ENCODE measurements around the gene FUCA2.

Gene FUCA2

DNA sequence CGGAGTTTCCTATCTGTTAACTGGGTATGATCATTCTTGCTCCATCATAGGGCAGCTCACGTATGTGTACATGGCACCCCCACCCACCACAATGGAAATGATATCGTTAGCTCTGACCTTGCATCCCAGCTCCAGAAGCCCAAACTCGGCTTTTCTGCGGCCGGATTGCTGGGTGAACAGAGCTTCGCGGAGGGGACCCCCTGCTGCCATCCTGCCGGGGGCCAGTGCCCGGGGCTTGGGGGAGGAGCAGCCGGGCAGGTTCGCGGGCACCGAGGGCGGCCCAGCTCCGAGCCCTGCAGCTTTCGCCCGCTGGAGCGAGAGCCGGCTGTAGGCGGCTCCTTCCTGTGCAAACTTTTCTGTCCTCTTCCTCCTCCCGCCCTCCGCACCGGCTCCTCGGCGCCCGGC, 24.9 kb upstream of the FUCA2 start:
- H3K9me3 ChIP-seq (ENCODE audit: control insufficient read depth, low read length), result no peaks in the 10 kb centered on the region
- no peaks in the 10 kb centered on the region for H3K36me3 ChIP-seq (ENCODE audit: control insufficient read depth, insufficient read depth, low read length)
- no peak overlapping the region for H3K27ac ChIP-seq (ENCODE audit: low read depth, low read length, severe bottlenecking)
- WGBS, 2 experiments (ENCODE audit: insufficient coverage in 2 of 2), result 6 to 12% methylated on average over 14 to 26 of the region's 27 CpGs
- H3K4me3 ChIP-seq (ENCODE audit: extremely low read depth, insufficient read depth, low read length, poor library complexity, severe bottlenecking), result peak overlapping the region; percentile 34
- H3K4me1 ChIP-seq (ENCODE audit: control insufficient read depth, insufficient read depth, low read length, poor library complexity, severe bottlenecking), result no peaks in the 10 kb centered on the region

DNA sequence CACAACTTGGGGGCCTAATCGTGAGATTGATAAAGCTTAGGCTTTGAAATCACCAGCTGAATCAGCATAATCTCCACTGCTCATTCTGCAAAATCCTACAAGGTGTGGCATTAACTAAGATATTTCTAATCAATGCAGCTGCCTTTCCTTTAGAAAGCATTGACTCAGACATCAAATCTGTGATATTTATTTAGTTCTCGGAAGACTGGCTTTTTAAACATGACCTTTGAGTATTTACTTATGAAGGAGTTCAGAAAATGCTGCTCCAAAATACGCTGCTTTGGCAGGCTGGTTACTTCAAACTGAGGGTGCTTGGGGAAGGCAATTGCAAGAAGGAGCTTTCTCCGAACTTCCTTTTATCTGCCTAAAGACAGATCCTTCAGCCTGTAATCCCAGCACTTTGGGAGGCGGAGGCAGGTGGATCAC, 23.7 kb upstream of the FUCA2 start:
- H3K36me3 ChIP-seq (ENCODE audit: control insufficient read depth, insufficient read depth, low read length), result no peaks in the 10 kb centered on the region
- 90 to 95% methylated on average over 2 to 4 of the region's 5 CpGs for WGBS, 2 experiments (ENCODE audit: insufficient coverage in 2 of 2)
- no peak overlapping the region for H3K27ac ChIP-seq (ENCODE audit: low read depth, low read length, severe bottlenecking)
- H3K9me3 ChIP-seq (ENCODE audit: control insufficient read depth, low read length), result no peaks in the 10 kb centered on the region
- no peak overlapping the region for H3K4me3 ChIP-seq (ENCODE audit: extremely low read depth, insufficient read depth, low read length, poor library complexity, severe bottlenecking)
- no peaks in the 10 kb centered on the region for H3K4me1 ChIP-seq (ENCODE audit: control insufficient read depth, insufficient read depth, low read length, poor library complexity, severe bottlenecking)

DNA sequence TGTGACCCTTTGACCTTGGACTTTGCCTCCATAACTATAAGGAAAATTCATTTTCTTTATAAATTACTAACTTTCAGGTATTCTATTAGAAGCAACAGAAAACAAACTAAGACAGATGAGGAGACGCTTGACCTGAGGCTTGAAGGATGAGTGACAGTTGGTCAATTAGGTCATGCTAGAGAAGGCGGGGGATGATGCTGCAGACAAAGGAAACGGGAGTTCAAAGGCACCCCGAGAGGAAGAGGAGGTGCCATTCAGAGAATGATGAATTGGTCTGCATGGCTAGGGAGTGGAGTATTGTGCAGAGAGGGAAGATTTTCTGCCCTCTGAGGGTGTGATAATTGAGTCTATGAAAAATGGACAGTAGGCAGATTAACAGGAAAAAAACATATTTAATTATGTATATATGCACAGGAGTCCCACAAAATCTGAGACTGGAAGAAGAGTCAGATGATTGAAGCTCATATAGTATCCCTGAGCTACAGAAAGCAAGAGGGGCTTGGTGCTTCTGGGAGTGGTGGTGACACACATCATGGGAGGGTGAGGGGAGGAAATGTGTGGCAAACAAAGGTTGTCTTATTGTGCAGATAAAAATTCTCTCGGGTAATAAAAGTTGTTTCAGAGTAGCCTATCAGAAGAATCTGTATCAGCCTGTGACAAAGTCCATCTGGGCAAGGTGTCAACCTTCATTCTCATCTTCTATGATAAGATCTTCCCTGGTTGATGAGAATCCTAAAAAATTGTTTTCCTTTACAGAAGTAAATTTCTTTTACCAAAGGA, 20.4 kb upstream of the FUCA2 start:
- H3K4me1 ChIP-seq (ENCODE audit: control insufficient read depth, insufficient read depth, low read length, poor library complexity, severe bottlenecking), result no peaks in the 10 kb centered on the region
- H3K4me3 ChIP-seq (ENCODE audit: extremely low read depth, insufficient read depth, low read length, poor library complexity, severe bottlenecking), result no peak overlapping the region
- WGBS, 2 experiments (ENCODE audit: insufficient coverage in 2 of 2), result 67 to 76% methylated on average over 3 to 5 of the region's 5 CpGs
- H3K9me3 ChIP-seq (ENCODE audit: control insufficient read depth, low read length), result no peaks in the 10 kb centered on the region
- no peaks in the 10 kb centered on the region for H3K36me3 ChIP-seq (ENCODE audit: control insufficient read depth, insufficient read depth, low read length)
- no peak overlapping the region for H3K27ac ChIP-seq (ENCODE audit: low read depth, low read length, severe bottlenecking)

DNA sequence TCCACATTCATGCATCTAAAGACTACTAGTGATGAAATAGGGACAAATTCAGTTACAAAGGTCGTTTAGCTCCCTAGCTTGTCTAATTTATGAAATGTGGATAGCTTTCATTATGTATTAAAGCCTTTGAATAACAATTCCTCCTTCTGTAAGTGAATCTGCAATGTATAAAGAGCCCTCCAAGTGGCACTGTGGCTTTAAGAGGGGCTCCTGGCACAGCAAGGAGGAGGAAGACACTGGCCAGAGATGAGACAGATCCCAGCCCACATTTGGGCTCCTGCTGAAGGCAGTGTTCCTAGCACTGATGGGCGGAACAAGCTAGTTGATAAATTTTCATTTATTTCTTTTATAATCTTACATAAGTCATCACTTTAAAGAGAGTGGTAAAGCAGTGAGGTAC, 17.6 kb upstream of the FUCA2 start:
- Histone ChIP-seq H3K4me1 (ENCODE audit: control insufficient read depth, insufficient read depth, low read length, poor library complexity, severe bottlenecking) (no peaks in the 10 kb centered on the region), H3K36me3 (ENCODE audit: control insufficient read depth, insufficient read depth, low read length) (no peaks in the 10 kb centered on the region), H3K4me3 (ENCODE audit: extremely low read depth, insufficient read depth, low read length, poor library complexity, severe bottlenecking) (no peak overlapping the region), H3K9me3 (ENCODE audit: control insufficient read depth, low read length) (no peaks in the 10 kb centered on the region), H3K27ac (ENCODE audit: low read depth, low read length, severe bottlenecking) (no peak overlapping the region)
- no CpG with 5 or more reads among the region's 2 CpGs for WGBS, 2 experiments (ENCODE audit: insufficient coverage in 2 of 2)

DNA sequence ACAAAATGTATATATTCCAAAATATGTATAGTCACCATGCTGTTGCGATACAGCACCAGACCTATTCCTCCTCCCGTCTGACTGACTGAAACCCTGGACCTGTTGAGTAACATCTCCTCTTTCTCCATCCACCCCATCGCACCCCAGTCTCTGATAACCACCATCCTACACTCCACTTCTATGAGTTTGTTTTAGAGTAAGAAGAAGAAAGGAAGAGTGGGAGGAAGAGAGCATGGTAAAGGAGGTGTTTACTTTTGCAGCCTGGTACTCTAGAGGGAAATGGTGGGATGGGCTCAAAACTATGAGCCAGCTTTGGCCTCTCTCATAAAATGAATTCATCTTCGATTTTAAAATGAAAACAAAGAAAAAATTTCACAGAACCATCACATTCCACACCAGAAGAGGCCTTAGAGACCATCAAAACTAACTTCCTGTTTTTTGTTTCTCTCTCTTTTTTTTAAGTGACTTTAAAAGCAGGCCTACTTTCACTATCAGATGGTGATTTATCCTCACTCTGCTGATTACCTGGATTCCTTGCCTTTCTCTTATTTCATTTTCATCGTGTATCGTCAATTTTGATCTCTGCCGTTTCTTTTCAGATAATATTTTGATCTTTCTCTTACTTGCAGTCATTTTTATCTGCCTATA, 16.8 kb upstream of the FUCA2 start:
- 86 to 88% methylated on average over 2 to 3 of the region's 7 CpGs for WGBS, 2 experiments (ENCODE audit: insufficient coverage in 2 of 2)
- Histone ChIP-seq H3K27ac (ENCODE audit: low read depth, low read length, severe bottlenecking) (no peak overlapping the region), H3K9me3 (ENCODE audit: control insufficient read depth, low read length) (no peaks in the 10 kb centered on the region), H3K4me1 (ENCODE audit: control insufficient read depth, insufficient read depth, low read length, poor library complexity, severe bottlenecking) (no peaks in the 10 kb centered on the region), H3K36me3 (ENCODE audit: control insufficient read depth, insufficient read depth, low read length) (no peaks in the 10 kb centered on the region), H3K4me3 (ENCODE audit: extremely low read depth, insufficient read depth, low read length, poor library complexity, severe bottlenecking) (no peak overlapping the region)

DNA sequence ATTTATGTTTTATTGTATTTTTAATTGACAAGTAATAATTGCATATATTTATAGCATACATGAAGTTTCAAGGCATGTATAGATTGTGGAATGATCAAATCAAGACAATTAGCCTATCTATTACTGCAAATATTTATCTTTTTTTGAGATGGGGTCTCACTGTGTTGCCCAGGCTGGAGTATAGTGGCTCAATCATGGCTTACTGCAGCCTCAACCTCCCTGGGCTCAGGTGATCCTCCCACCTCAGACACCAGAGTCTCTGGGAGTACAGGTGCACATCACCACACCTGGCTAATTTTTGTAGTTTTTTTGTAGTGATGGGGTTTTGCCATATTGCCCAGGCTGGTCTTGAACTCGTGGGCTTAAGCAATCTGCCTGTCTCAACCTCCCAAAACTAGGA, 16.2 kb upstream of the FUCA2 start:
- no peaks in the 10 kb centered on the region for H3K4me1 ChIP-seq (ENCODE audit: control insufficient read depth, insufficient read depth, low read length, poor library complexity, severe bottlenecking)
- no peaks in the 10 kb centered on the region for H3K9me3 ChIP-seq (ENCODE audit: control insufficient read depth, low read length)
- H3K27ac ChIP-seq (ENCODE audit: low read depth, low read length, severe bottlenecking), result no peak overlapping the region
- 100% methylated on average over 1 of the region's 1 CpG; no CpG with 5 or more reads in 1 of the 2 experiments for WGBS, 2 experiments (ENCODE audit: insufficient coverage in 2 of 2)
- no peaks in the 10 kb centered on the region for H3K36me3 ChIP-seq (ENCODE audit: control insufficient read depth, insufficient read depth, low read length)
- no peak overlapping the region for H3K4me3 ChIP-seq (ENCODE audit: extremely low read depth, insufficient read depth, low read length, poor library complexity, severe bottlenecking)

GRCh38 chr6:143525356-143525755, 13.8 kb upstream of the FUCA2 start:
- Histone ChIP-seq H3K36me3 (ENCODE audit: control insufficient read depth, insufficient read depth, low read length) (no peaks in the 10 kb centered on the region), H3K9me3 (ENCODE audit: control insufficient read depth, low read length) (no peaks in the 10 kb centered on the region), H3K4me3 (ENCODE audit: extremely low read depth, insufficient read depth, low read length, poor library complexity, severe bottlenecking) (no peak overlapping the region), H3K4me1 (ENCODE audit: control insufficient read depth, insufficient read depth, low read length, poor library complexity, severe bottlenecking) (no peaks in the 10 kb centered on the region), H3K27ac (ENCODE audit: low read depth, low read length, severe bottlenecking) (no peak overlapping the region)
- WGBS, 2 experiments (ENCODE audit: insufficient coverage in 2 of 2), result 43 to 88% methylated on average over 1 of the region's 1 CpG

GRCh38 chr6:143522039-143522600, 10.6 kb upstream of the FUCA2 start:
- 88 to 89% methylated on average over 3 to 8 of the region's 8 CpGs for WGBS, 2 experiments (ENCODE audit: insufficient coverage in 2 of 2)
- H3K36me3 ChIP-seq (ENCODE audit: control insufficient read depth, insufficient read depth, low read length), result no peaks in the 10 kb centered on the region
- no peak overlapping the region for H3K27ac ChIP-seq (ENCODE audit: low read depth, low read length, severe bottlenecking)
- no peak overlapping the region for H3K4me3 ChIP-seq (ENCODE audit: extremely low read depth, insufficient read depth, low read length, poor library complexity, severe bottlenecking)
- no peaks in the 10 kb centered on the region for H3K4me1 ChIP-seq (ENCODE audit: control insufficient read depth, insufficient read depth, low read length, poor library complexity, severe bottlenecking)
- H3K9me3 ChIP-seq (ENCODE audit: control insufficient read depth, low read length), result no peaks in the 10 kb centered on the region

DNA sequence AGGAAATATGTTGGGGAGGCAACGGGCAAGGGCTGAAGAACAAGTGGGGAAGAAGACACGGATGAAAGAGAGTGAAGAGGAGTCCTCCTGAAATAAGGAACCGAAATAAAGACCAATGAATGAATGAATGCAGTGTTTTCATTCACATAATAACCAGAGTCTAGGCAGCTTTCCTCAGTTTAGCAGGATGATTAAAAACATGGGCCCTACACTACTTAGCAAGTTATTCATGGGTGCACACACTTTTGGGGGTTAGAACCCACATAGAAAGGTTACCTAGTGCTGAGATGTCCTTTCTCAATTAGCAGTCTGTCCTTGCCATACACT, 5.9 kb upstream of the FUCA2 start:
- 40 to 46% methylated on average over 1 to 2 of the region's 3 CpGs for WGBS, 2 experiments (ENCODE audit: insufficient coverage in 2 of 2)
- Histone ChIP-seq H3K9me3 (ENCODE audit: control insufficient read depth, low read length) (no peaks in the 10 kb centered on the region), H3K27ac (ENCODE audit: low read depth, low read length, severe bottlenecking) (no peak overlapping the region), H3K4me1 (ENCODE audit: control insufficient read depth, insufficient read depth, low read length, poor library complexity, severe bottlenecking) (no peaks in the 10 kb centered on the region), H3K36me3 (ENCODE audit: control insufficient read depth, insufficient read depth, low read length) (no peaks in the 10 kb centered on the region), H3K4me3 (ENCODE audit: extremely low read depth, insufficient read depth, low read length, poor library complexity, severe bottlenecking) (no peak overlapping the region)

DNA sequence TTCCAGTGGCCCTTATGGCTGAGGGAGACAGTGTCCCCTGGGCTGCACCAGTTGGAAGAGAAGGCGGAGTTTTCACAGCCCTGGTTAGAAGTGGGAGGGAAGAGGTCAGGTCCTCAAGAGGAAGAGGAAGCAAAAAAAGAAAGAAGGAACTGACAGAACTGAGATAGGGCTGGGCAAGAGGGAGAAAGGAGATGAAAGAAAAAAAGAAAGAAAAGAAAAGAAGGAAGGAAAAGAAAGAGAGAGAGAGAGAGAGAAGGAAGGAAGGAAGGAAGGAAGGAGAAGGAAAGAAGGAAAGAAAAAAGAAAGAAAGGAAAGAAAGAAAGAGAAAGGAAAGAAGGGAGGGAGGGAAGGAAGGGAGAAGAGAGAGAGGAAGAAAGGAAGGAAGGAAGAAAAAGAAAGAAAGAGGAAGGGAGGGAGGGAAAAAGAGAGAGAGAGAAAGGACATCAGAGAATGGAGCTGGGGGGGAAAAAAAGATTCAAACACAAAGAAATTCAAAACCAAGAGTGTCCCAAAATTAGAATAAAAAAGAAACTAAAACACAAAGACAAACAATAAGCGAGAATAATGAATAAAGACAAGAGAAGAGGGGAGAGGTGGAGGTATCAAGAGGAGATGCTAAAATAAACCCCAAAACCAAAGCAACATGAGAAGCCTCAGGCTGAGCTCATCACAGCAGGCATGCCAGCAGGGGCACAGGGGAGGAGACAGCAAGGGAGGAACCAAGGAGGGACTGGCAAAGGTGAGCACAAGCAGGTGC, 5.3 kb upstream of the FUCA2 start:
- Histone ChIP-seq H3K36me3 (ENCODE audit: control insufficient read depth, insufficient read depth, low read length) (no peaks in the 10 kb centered on the region), H3K27ac (ENCODE audit: low read depth, low read length, severe bottlenecking) (no peak overlapping the region), H3K4me1 (ENCODE audit: control insufficient read depth, insufficient read depth, low read length, poor library complexity, severe bottlenecking) (no peaks in the 10 kb centered on the region), H3K9me3 (ENCODE audit: control insufficient read depth, low read length) (no peaks in the 10 kb centered on the region), H3K4me3 (ENCODE audit: extremely low read depth, insufficient read depth, low read length, poor library complexity, severe bottlenecking) (no peak overlapping the region)
- 67 to 93% methylated on average over 1 of the region's 2 CpGs for WGBS, 2 experiments (ENCODE audit: insufficient coverage in 2 of 2)
